Stomach (tissue), 9 donors: ENCODE results near the gene ATP6V0D1. TPM values are rescaled to one million over a fixed set of nuclear protein-coding genes. Genes with fewer than 3 reads are reported as not detected.

Source experiments
- DNase-seq, 2 donors: peaks; one replicate each; pipeline versions ENCODE4 v3.0.0 to v3.0.0-alpha.2; 2013 to 2019
- H3K27ac ChIP-seq, 5 donors: fragments of 200-600 bp in 4 of 5; sonication (generic) in 4 of 5; one replicate each; pipeline ENCODE4 v1.5.1; 2013 to 2019; ENCODE audit warnings: mild to moderate bottlenecking in 1 of 5, moderate library complexity in 1 of 5
- H3K27me3 ChIP-seq, 3 donors: fragments of 200-600 bp; sonication (generic); one replicate each; pipeline ENCODE4 v1.5.1; 2017 to 2019; ENCODE audit warnings: mixed run types in 1 of 3
- H3K36me3 ChIP-seq, 4 donors: fragments of 200-600 bp; sonication (generic); 1 replicate in 3 of 4; 2 replicates in 1 of 4; pipeline ENCODE4 v1.5.1; 2016 to 2019
- H3K4me1 ChIP-seq, 4 donors: fragments of 200-600 bp; sonication (generic); one replicate each; pipeline ENCODE4 v1.5.1; 2016 to 2019
- H3K4me3 ChIP-seq, 4 donors: fragments of 200-600 bp; sonication (generic) in 3 of 4; one replicate each; pipeline ENCODE4 v1.5.1; 2016 to 2019; ENCODE audit warnings: mild to moderate bottlenecking in 1 of 4
- H3K9me3 ChIP-seq, 4 donors: fragments of 200-600 bp; sonication (generic); one replicate each; pipeline ENCODE4 v1.5.1; 2016 to 2019
- EP300 ChIP-seq: sonication (generic); formaldehyde crosslinking; IDR thresholded peaks from one replicate; pipeline ENCODE4 v1.6.1; 2017; ENCODE audit warnings: antibody characterized with exemption
- POLR2A ChIP-seq, 4 donors: fragments of 450-650 bp; IDR thresholded peaks; one replicate each; pipeline ENCODE4 v1.6.1; 2016; ENCODE audit warnings: antibody characterized with exemption in 4 of 4, control low read depth in 2 of 4, mild to moderate bottlenecking in 1 of 4, moderate library complexity in 1 of 4
- POLR2AphosphoS5 ChIP-seq, 3 donors: sonication (generic); formaldehyde crosslinking; IDR thresholded peaks; one replicate each; pipeline ENCODE4 v1.6.1; 2016; ENCODE audit warnings: antibody characterized with exemption in 3 of 3
- WGBS, 5 donors: extraction: QIAGEN DNeasy Blood & Tissue Kit in 3 of 5; methylation state at CpG; one replicate each; pipeline versions ENCODE4 v1.1.5 to v1.1.7; 2013 to 2018; 5-methylcytosine and 5-hydroxymethylcytosine counted together
- intact Hi-C: fragments of 100-400 bp; cut with DNase I; formaldehyde crosslinking; loops from one replicate; pipeline ENCODE4 v1.15.1; 2023; ENCODE audit warnings: low total_unique reads
- polyA plus RNA-seq, 3 donors: library from polyadenylated mRNA; stranded (reverse); fragments of 200-250 nt; gene quantifications; one replicate each; pipeline ENCODE4 v1.2.3, GENCODE V29; 2013
- total RNA-seq, 5 donors: library from RNA; depleted of rRNA; stranded (reverse); fragments of >200 nt; gene quantifications; one replicate each; pipeline versions ENCODE4 v1.1.0 to v1.2.3, GENCODE V29; 2014 to 2016
- TF ChIP-seq, protein P1 (sequence below), 7 experiments: fragments of 450-650 bp in 4 of 7; fragments of 200-600 bp in 3 of 7; sonication (generic) in 3 of 7; IDR thresholded peaks; one replicate each; pipeline ENCODE4 v1.5.1; 2016 to 2019; ENCODE audit warnings: antibody characterized with exemption in 7 of 7, control low read depth in 2 of 7, mild to moderate bottlenecking in 1 of 7
- donor health status: healthy with polysubstance abuse.
- donor health status: Bipolar disorder and iron deficiency.
- donor health status: healthy.

The ATP6V0D1 gene
- total and polyA plus RNA-seq, 8 donors, result 23.5 to 102 (median 64.9) TPM

DNA sequence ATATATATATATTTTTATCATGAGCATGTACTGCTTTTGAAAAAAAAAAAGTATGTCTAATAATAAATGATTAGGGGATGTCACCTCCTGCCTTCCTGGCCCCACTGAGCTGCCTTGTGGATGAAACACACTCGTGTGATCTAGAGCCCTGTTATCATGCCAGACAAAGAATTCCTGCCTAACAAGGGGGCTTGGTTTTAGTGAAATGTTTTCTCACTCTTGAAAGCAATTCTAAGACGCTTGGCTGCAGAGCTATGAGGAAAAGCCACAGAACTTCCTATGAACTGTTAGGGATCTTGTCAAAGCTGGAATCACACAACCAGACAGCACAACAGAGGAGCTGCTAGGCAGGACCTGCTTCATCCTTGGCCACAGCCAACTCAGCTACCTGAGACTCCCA, 68.7 kb downstream of the ATP6V0D1 start:
- Histone ChIP-seq H3K4me1 (peaks cover 13 to 34% (median 30%) of the 10 kb centered on the region in 4 donors), H3K4me3 (no peak overlapping the region), H3K27me3 (no peaks in the 10 kb centered on the region), H3K9me3 (no peaks in the 10 kb centered on the region), H3K36me3 (peaks cover 0 to 4% (median 0%) of the 10 kb centered on the region in 4 donors), H3K27ac (no peak overlapping the region)
- WGBS, 5 donors, result 33 to 46% (median 40%) methylated on average over 2 of the region's 2 CpGs
- no peak for DNase-seq
- intact Hi-C loops, result no loop called here
- TF ChIP-seq POLR2A (IDR thresholded peaks at IDR 0.05) (no peak), EP300 (no peak), POLR2AphosphoS5 (IDR thresholded peaks at IDR 0.05) (no peak)
- TF ChIP-seq, protein P1, sequence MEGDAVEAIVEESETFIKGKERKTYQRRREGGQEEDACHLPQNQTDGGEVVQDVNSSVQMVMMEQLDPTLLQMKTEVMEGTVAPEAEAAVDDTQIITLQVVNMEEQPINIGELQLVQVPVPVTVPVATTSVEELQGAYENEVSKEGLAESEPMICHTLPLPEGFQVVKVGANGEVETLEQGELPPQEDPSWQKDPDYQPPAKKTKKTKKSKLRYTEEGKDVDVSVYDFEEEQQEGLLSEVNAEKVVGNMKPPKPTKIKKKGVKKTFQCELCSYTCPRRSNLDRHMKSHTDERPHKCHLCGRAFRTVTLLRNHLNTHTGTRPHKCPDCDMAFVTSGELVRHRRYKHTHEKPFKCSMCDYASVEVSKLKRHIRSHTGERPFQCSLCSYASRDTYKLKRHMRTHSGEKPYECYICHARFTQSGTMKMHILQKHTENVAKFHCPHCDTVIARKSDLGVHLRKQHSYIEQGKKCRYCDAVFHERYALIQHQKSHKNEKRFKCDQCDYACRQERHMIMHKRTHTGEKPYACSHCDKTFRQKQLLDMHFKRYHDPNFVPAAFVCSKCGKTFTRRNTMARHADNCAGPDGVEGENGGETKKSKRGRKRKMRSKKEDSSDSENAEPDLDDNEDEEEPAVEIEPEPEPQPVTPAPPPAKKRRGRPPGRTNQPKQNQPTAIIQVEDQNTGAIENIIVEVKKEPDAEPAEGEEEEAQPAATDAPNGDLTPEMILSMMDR (IDR thresholded peaks at IDR 0.05), result no peak

GRCh38 chr16:67411339-67411738, 69.6 kb downstream of the ATP6V0D1 start:
- Histone ChIP-seq H3K27me3 (no peaks in the 10 kb centered on the region), H3K9me3 (no peaks in the 10 kb centered on the region), H3K4me3 (no peak overlapping the region), H3K4me1 (peaks cover 13 to 33% (median 28%) of the 10 kb centered on the region in 4 donors), H3K36me3 (peaks cover 0 to 4% (median 0%) of the 10 kb centered on the region in 4 donors), H3K27ac (no peak overlapping the region)
- TF ChIP-seq POLR2AphosphoS5 (IDR thresholded peaks at IDR 0.05), result no peak
- no peak for TF ChIP-seq POLR2A (IDR thresholded peaks at IDR 0.05)
- TF ChIP-seq, protein P1 (IDR thresholded peaks at IDR 0.05), result no peak
- TF ChIP-seq EP300, result no peak
- 81 to 90% (median 87%) methylated on average over 3 of the region's 3 CpGs for WGBS, 5 donors
- intact Hi-C loops, result no loop called here
- no peak for DNase-seq

DNA sequence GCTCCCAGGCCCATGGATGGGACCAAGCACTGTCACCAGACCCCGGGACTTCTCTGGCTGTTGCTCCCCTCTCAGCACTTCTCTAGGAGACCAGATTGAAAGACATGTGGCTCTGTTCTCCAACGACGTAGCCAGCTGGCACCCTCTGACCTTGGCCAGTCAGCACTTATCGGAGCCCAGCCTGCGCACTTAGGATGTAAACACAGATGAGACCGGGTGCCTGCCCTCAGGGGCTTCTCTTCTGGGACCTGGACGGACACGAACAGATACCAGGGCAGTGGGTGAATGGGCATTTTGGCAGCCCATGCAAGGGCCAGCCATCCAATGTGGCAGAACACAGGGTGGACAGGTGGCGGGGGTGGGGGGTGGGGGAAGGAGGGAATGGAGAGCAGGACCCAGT, 71.3 kb downstream of the ATP6V0D1 start:
- Histone ChIP-seq H3K9me3 (no peaks in the 10 kb centered on the region), H3K4me3 (no peak overlapping the region), H3K27me3 (no peaks in the 10 kb centered on the region), H3K4me1 (peaks cover 6 to 33% (median 22%) of the 10 kb centered on the region in 4 donors), H3K27ac (no peak overlapping the region), H3K36me3 (peaks cover 0 to 4% (median 0%) of the 10 kb centered on the region in 4 donors)
- no peak for DNase-seq
- WGBS, 5 donors, result 84 to 94% (median 90%) methylated on average over 9 of the region's 9 CpGs
- intact Hi-C loops, result loop anchor here (10.0 kb wide), 1 partner anchor 145 kb away; no protein-coding TSS in a partner anchor
- TF ChIP-seq, protein P1 (IDR thresholded peaks at IDR 0.05), result no peak
- TF ChIP-seq POLR2A (IDR thresholded peaks at IDR 0.05), result no peak
- TF ChIP-seq POLR2AphosphoS5 (IDR thresholded peaks at IDR 0.05), result no peak
- no peak for TF ChIP-seq EP300

GRCh38 chr16:67407788-67408452, 73.0 kb downstream of the ATP6V0D1 start:
- Histone ChIP-seq H3K4me3 (no peak overlapping the region), H3K4me1 (peaks cover 5 to 36% (median 28%) of the 10 kb centered on the region in 4 donors), H3K9me3 (no peaks in the 10 kb centered on the region), H3K27me3 (no peaks in the 10 kb centered on the region), H3K27ac (peak overlapping the region in 1 of 5 donors; percentile 73), H3K36me3 (peaks cover 0 to 4% (median 0%) of the 10 kb centered on the region in 4 donors)
- intact Hi-C loops, result loop anchor here (10.0 kb wide), 1 partner anchor 143 kb away; no protein-coding TSS in a partner anchor
- no peak for DNase-seq
- 74 to 89% (median 80%) methylated on average over 6 of the region's 6 CpGs for WGBS, 5 donors
- TF ChIP-seq POLR2A (IDR thresholded peaks at IDR 0.05) (no peak), EP300 (no peak), POLR2AphosphoS5 (IDR thresholded peaks at IDR 0.05) (no peak)
- TF ChIP-seq, protein P1 (IDR thresholded peaks at IDR 0.05), result no peak
